ENCODE results near the gene ELFN1. TPM values are rescaled to one million over a fixed set of nuclear protein-coding genes. Genes with fewer than 3 reads are reported as not detected.

ELFN1 gene
- total and polyA plus RNA-seq, 2 donors (not counting 3 experiments of a cell fraction or from before 2014, with no cell fraction given): 0.37 to 1.0 TPM

DNA sequence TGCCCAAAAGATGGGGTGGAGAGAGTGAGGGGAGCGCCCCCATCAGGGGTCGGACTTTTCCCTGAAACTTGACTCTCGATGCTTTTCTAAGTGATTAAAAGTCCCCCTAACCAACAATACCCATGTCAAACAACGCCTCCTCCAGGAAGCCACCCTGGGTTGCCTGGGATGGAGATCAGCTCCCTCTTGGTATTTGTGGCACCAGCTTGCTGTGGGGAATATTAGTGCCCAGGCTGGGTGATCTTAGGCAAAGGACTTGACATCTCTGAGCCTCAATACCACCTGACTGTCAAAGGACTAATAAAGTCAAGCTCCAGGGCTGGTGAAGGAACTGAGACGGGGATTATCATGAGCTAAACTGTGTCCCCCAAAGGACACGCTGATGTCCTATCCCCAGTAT lies 18.2 kb upstream of the ELFN1 start:
- Histone ChIP-seq H3K27ac (ENCODE audit: insufficient read depth, low read depth, low read length) (no peak overlapping the region), H3K4me1 (ENCODE audit: control insufficient read depth, extremely low read depth, insufficient read depth, low read length) (no peaks in the 10 kb centered on the region), H3K79me2 (ENCODE audit: control insufficient read depth, insufficient read depth, low read length) (no peaks in the 10 kb centered on the region), H3K36me3 (ENCODE audit: control insufficient read depth in 2 of 2, extremely low read depth in 1 of 2, insufficient read depth in 2 of 2, low read length in 2 of 2) (no peaks in the 10 kb centered on the region), H2AFZ (ENCODE audit: low read depth, low read length) (no peak overlapping the region), H3K4me3 (replicated peaks in 1 of 3; ENCODE audit: insufficient read depth in 1 of 3, low read depth in 1 of 3, low read length in 3 of 3) (no peak overlapping the region), H3K4me2 (ENCODE audit: insufficient read depth, low read length) (no peak overlapping the region), H3K27me3 (ENCODE audit: control insufficient read depth in 2 of 2, insufficient read depth in 2 of 2, low read length in 2 of 2) (no peaks in the 10 kb centered on the region), H3K9me3 (replicated peaks; ENCODE audit: control insufficient read depth, insufficient read depth, low read length) (no peaks in the 10 kb centered on the region), H3K9ac (replicated peaks; ENCODE audit: extremely low read depth, insufficient read depth, low read length) (no peak overlapping the region), H4K20me1 (replicated peaks; ENCODE audit: control insufficient read depth, extremely low read depth, insufficient read depth, low read length) (no peaks in the 10 kb centered on the region), H3K9me1 (replicated peaks; ENCODE audit: control insufficient read depth, extremely low read depth, insufficient read depth, low read length) (no peaks in the 10 kb centered on the region)
- ChIA-PET POLR2A (no interaction called here), CTCF (interaction anchor here (0.9 kb wide), 1 partner anchor 12 kb away, joined by 3 read pairs; no protein-coding TSS in a partner anchor)
- DNase-seq (ENCODE audit: low read depth, low spot score) (no peak), FAIRE-seq (no peak)
- TF ChIP-seq, protein P1, sequence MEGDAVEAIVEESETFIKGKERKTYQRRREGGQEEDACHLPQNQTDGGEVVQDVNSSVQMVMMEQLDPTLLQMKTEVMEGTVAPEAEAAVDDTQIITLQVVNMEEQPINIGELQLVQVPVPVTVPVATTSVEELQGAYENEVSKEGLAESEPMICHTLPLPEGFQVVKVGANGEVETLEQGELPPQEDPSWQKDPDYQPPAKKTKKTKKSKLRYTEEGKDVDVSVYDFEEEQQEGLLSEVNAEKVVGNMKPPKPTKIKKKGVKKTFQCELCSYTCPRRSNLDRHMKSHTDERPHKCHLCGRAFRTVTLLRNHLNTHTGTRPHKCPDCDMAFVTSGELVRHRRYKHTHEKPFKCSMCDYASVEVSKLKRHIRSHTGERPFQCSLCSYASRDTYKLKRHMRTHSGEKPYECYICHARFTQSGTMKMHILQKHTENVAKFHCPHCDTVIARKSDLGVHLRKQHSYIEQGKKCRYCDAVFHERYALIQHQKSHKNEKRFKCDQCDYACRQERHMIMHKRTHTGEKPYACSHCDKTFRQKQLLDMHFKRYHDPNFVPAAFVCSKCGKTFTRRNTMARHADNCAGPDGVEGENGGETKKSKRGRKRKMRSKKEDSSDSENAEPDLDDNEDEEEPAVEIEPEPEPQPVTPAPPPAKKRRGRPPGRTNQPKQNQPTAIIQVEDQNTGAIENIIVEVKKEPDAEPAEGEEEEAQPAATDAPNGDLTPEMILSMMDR (IDR thresholded peaks at IDR 0.05; ENCODE audit: extremely low read depth in 1 of 2, insufficient read depth in 1 of 2, low read depth in 1 of 2, low read length in 2 of 2): no peak
- no peak for TF ChIP-seq POLR2A (IDR thresholded peaks at IDR 0.05; ENCODE audit: low read depth, low read length)
- TF ChIP-seq, protein P2, sequence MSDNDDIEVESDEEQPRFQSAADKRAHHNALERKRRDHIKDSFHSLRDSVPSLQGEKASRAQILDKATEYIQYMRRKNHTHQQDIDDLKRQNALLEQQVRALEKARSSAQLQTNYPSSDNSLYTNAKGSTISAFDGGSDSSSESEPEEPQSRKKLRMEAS (IDR thresholded peaks at IDR 0.05; ENCODE audit: insufficient read depth, insufficient read length): no peak
- no peak for TF ChIP-seq EZH2 (IDR thresholded peaks at IDR 0.05; ENCODE audit: borderline replicate concordance, low read depth, low read length, severe bottlenecking)
- no peak for TF ChIP-seq POLR2AphosphoS5 (IDR thresholded peaks at IDR 0.05; ENCODE audit: insufficient read depth, low read depth, low read length)
- no peak for TF ChIP-seq MYC (IDR thresholded peaks at IDR 0.05; ENCODE audit: low read depth, low read length)
- TF ChIP-seq FOS (IDR thresholded peaks at IDR 0.05; ENCODE audit: borderline replicate concordance, insufficient read depth, low read length): no peak
- TF ChIP-seq JUN (IDR thresholded peaks at IDR 0.05; ENCODE audit: borderline replicate concordance, insufficient read depth, insufficient read length, low read depth): no peak
- TF ChIP-seq GATA2 (IDR thresholded peaks at IDR 0.05; ENCODE audit: insufficient read depth, insufficient read length, low read depth, low read length): no peak
- no TSS peak for BruUV-seq (replicated peaks)
- dilution Hi-C loops (cut with MboI; ENCODE audit: extremely low pct_ligation_motif_present, low sequenced_read_pairs): no loop called here
- intact Hi-C loops (cut with micrococcal nuclease): no loop called here

All from endothelial cell of umbilical vein (primary cell).